Erythroblast (primary cell): ENCODE data around the gene TRAPPC5.

Experiments
- GATA1 ChIP-seq: IDR thresholded peaks from 2 replicates; pipeline ENCODE4 v1.6.1; 2011; ENCODE audit warnings: low read depth, mild to moderate bottlenecking, control low read depth, low read length, moderate library complexity
- POLR2A ChIP-seq: IDR thresholded peaks from 2 replicates; pipeline ENCODE4 v1.6.1; 2011; ENCODE audit warnings: mild to moderate bottlenecking, low read length

DNA sequence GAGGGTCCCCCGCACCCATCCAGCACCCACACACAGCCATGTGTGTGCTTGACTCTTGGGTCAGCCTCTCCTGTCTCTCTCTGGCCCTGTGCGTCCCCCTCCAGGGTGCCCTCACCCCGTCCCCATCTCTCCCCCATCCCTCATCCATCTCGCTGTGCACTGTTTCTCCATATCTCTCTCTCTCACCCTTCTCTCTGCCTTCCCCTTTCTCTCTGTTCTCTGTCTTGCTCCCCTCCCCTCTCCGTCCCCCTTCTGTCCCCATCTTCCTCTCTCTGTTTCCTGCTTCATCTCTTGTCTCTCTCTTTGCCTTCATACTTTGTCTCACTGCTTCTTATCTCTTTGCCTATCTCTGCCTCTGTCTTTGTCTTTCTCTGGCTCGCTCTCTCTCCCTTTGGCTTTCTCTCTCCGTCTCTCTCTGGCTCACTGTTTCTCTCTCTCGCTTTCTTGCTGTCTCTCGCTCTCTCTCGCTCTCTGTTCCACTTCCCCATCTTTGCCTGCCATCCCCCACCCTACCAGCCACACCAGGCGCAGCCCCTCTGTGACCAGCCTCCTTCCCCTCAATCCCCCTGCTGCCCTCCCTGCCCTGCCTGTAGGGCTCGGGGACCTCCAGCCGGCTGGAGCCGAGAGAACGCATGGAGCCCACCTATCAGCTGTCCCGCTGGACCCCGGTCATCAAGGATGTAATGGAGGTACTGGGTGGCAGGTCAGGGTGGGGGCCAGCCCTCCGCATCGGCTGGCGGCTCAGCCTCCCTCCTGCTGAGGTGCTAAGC is 34.8 kb upstream of the TRAPPC5 start:
- TF ChIP-seq POLR2A (no peak), GATA1 (no peak)
